CD4-positive, alpha-beta memory T cell (primary cell): ENCODE measurements around the gene ACAN. TPM values are rescaled to one million over a fixed set of nuclear protein-coding genes. Genes with fewer than 3 reads are reported as not detected.
A peak's percentile ranks its signal among the peaks of the same experiment; 100 is the strongest.

Experiments
- CTCF ChIA-PET: fragments of 350-600 bp; sonication (Branson Sonifier 250); formaldehyde crosslinking; loops from one replicate; lab custom pipeline; 2021; ENCODE audit warnings: inconsistent platforms; ENCODE audit not compliant: partially characterized antibody; lab: Charles Lee
- POLR2A ChIA-PET: fragments of 350-600 bp; sonication (Branson Sonifier 250); formaldehyde crosslinking; loops from one replicate; lab custom pipeline; 2021; ENCODE audit not compliant: partially characterized antibody; lab: Charles Lee
- DNase-seq, 5 donors: peaks; one replicate each; pipeline versions ENCODE4 v3.0.0 to v3.0.0-alpha.2; 2020 to 2022; ENCODE audit warnings: mixed read lengths in 1 of 5
- H3K27ac ChIP-seq: one replicate; pipeline ENCODE4 v1.7.0; 2013; ENCODE audit warnings: low read depth, low read length
- H3K27me3 ChIP-seq: 2 replicates; pipeline ENCODE4 v1.7.0; 2013; ENCODE audit warnings: mild to moderate bottlenecking, low read length, moderate library complexity; ENCODE audit not compliant: insufficient read depth
- H3K36me3 ChIP-seq: 2 replicates; pipeline ENCODE4 v1.7.0; 2013; ENCODE audit warnings: mild to moderate bottlenecking, low read length, moderate library complexity; ENCODE audit not compliant: insufficient read depth
- H3K4me1 ChIP-seq: 2 replicates; pipeline ENCODE4 v1.7.0; 2013; ENCODE audit warnings: mild to moderate bottlenecking, low read length, moderate library complexity; ENCODE audit not compliant: insufficient read depth
- H3K4me3 ChIP-seq, 2 donors: one replicate each; pipeline ENCODE4 v1.7.0; 2013; ENCODE audit warnings: low read length in 2 of 2, mild to moderate bottlenecking in 1 of 2
- H3K9me3 ChIP-seq, 2 donors: one replicate each; pipeline ENCODE4 v1.7.0; 2013; ENCODE audit warnings: low read length in 2 of 2, control low read depth in 1 of 2; ENCODE audit not compliant: control insufficient read depth in 1 of 2
- H3K27ac Mint-ChIP-seq, 7 donors: one replicate each; pipeline ENCODE4 v1.8.0; 2020 to 2021; ENCODE audit warnings: mixed read lengths in 7 of 7, mild to moderate bottlenecking in 6 of 7, inconsistent platforms in 3 of 7, moderate library complexity in 3 of 7
- H3K27me3 Mint-ChIP-seq, 2 donors: one replicate each; pipeline ENCODE4 v1.8.0; 2020 to 2021; ENCODE audit warnings: mixed read lengths in 2 of 2
- H3K36me3 Mint-ChIP-seq, 2 donors: one replicate each; pipeline ENCODE4 v1.8.0; 2020 to 2021; ENCODE audit warnings: mixed read lengths in 2 of 2, inconsistent platforms in 1 of 2, mild to moderate bottlenecking in 1 of 2
- H3K4me1 Mint-ChIP-seq, 4 donors: one replicate each; pipeline ENCODE4 v1.8.0; 2020 to 2021; ENCODE audit warnings: mixed read lengths in 4 of 4, mild to moderate bottlenecking in 1 of 4
- H3K4me3 Mint-ChIP-seq, 8 donors: one replicate each; pipeline ENCODE4 v1.8.0; 2020 to 2021; ENCODE audit warnings: mixed read lengths in 8 of 8, mild to moderate bottlenecking in 7 of 8, moderate library complexity in 6 of 8, inconsistent platforms in 3 of 8
- H3K9me3 Mint-ChIP-seq, 8 donors: one replicate each; pipeline ENCODE4 v1.8.0; 2020 to 2021; ENCODE audit warnings: mixed read lengths in 8 of 8, mild to moderate bottlenecking in 5 of 8, inconsistent platforms in 3 of 8, moderate library complexity in 1 of 8
- intact Hi-C: fragments of 100-400 bp; cut with micrococcal nuclease; formaldehyde crosslinking; loops from one replicate; pipeline ENCODE4 v1.15.1; 2023
- polyA plus RNA-seq, 2 donors: library from polyadenylated mRNA; unstranded; fragments of 300-500 nt; fragmentation: Illumina TruSeq; gene quantifications; one replicate each; pipeline ENCODE4 v1.2.3, GENCODE V29; 2021
- total RNA-seq, 2 experiments: library from RNA; stranded (reverse); gene quantifications; one replicate each; pipeline ENCODE4 v1.2.3, GENCODE V29; 2021

The ACAN gene
- total and polyA plus RNA-seq, 4 experiments from 2014 or later, result 0.02 TPM; not detected in 3

DNA sequence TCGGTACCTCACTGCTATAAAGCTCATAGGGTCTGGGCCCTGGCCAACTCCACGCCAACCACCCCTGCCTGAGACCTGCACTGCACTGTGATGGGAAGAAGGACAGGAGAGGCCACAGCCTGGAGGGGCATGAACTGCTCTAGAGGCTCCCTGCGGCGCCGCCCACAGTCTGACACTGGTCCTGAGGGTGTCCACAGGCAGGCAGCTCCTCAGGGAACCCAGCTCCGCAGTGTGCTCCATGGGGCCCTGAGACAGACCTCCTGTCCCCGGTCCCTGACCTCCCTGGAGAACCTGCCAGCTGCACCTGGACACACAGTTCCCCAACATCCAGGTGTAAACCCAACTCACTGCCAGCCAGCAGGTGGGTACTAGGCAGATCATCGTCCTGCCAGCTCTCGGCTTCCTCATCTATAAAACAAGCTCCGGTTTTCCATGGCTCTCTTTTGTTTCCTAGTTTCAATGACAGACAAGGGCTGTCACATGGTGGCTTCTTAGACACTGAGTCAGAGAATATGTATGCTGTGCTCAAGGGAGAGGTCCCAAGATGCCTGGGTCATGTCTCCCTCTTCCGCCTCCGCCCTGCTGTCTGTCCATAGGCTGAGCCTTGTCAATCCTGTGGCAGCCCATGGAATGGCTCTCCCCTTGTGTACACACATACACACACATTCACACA, 97.2 kb downstream of the ACAN start:
- CTCF ChIA-PET, result interaction anchor here (0.8 to 1.6 kb wide), 3 partner anchors 11 to 262 kb away, joined by 3 to 4 read pairs (median 4); partner anchors contain the start of gene ISG20
- POLR2A ChIA-PET, result no interaction called here

DNA sequence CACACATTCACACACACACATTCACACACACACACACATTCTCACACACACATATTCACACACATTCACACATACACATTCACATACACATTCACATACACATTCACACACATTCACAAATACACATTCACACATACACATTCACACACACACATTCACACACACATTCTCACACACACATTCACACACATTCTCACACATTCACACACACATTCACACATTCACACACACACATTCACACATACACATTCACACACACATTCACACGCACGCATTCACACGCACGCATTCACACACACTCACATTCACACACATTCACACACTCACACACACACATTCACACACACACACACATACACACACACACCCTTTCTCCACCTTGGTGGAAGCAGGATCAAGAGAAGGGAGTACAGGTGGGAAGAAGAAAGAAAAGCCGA, 97.8 kb downstream of the ACAN start:
- Histone ChIP-seq H3K27ac (no peak overlapping the region), H3K4me1 (peaks cover 60% of the 10 kb centered on the region), H3K4me3 (no peak overlapping the region), H3K27me3 (no peaks in the 10 kb centered on the region), H3K9me3 (no peaks in the 10 kb centered on the region), H3K36me3 (no peaks in the 10 kb centered on the region)
- ChIA-PET POLR2A (no interaction called here), CTCF (interaction anchor here (0.8 to 1.6 kb wide), 2 partner anchors 262 to 277 kb away, joined by 3 read pairs; partner anchors contain the start of gene ISG20)
- H3K4me1 Mint-ChIP-seq, result peaks cover 41 to 68% (median 54%) of the 10 kb centered on the region in 4 donors
- H3K27me3 Mint-ChIP-seq, result no peaks in the 10 kb centered on the region
- intact Hi-C loops, result loop anchor here (5.0 kb wide), 2 partner anchors 434 to 436 kb away; partner anchors contain the start of genes MRPL46 and MRPS11
- peak overlapping the region in 6 of 7 donors; percentile 11 to 92 (median 66) for H3K27ac Mint-ChIP-seq
- no peaks in the 10 kb centered on the region for H3K9me3 Mint-ChIP-seq
- peak overlapping the region in 3 of 8 donors; percentile 1 to 51 (median 8) for H3K4me3 Mint-ChIP-seq
- H3K36me3 Mint-ChIP-seq, result peaks cover 3 to 10% of the 10 kb centered on the region in 2 donors
- no peak for DNase-seq

More for the DNA sequence above, 97.2 kb downstream of the ACAN start:
- peak overlapping the region in 6 of 7 donors; percentile 11 to 78 (median 56) for H3K27ac Mint-ChIP-seq
- Histone ChIP-seq H3K27me3 (no peaks in the 10 kb centered on the region), H3K9me3 (no peaks in the 10 kb centered on the region), H3K4me3 (no peak overlapping the region), H3K4me1 (peaks cover 60% of the 10 kb centered on the region), H3K36me3 (no peaks in the 10 kb centered on the region), H3K27ac (no peak overlapping the region)
- no peak for DNase-seq
- H3K4me1 Mint-ChIP-seq, result peaks cover 44 to 70% (median 56%) of the 10 kb centered on the region in 4 donors
- H3K27me3 Mint-ChIP-seq, result no peaks in the 10 kb centered on the region
- no peaks in the 10 kb centered on the region for H3K9me3 Mint-ChIP-seq
- H3K36me3 Mint-ChIP-seq, result peaks cover 3 to 10% of the 10 kb centered on the region in 2 donors
- H3K4me3 Mint-ChIP-seq, result peak overlapping the region in 1 of 8 donors; percentile 8
- intact Hi-C loops, result loop anchor here (5.0 kb wide), 2 partner anchors 433 to 437 kb away; partner anchors contain the start of genes MRPL46 and MRPS11

DNA sequence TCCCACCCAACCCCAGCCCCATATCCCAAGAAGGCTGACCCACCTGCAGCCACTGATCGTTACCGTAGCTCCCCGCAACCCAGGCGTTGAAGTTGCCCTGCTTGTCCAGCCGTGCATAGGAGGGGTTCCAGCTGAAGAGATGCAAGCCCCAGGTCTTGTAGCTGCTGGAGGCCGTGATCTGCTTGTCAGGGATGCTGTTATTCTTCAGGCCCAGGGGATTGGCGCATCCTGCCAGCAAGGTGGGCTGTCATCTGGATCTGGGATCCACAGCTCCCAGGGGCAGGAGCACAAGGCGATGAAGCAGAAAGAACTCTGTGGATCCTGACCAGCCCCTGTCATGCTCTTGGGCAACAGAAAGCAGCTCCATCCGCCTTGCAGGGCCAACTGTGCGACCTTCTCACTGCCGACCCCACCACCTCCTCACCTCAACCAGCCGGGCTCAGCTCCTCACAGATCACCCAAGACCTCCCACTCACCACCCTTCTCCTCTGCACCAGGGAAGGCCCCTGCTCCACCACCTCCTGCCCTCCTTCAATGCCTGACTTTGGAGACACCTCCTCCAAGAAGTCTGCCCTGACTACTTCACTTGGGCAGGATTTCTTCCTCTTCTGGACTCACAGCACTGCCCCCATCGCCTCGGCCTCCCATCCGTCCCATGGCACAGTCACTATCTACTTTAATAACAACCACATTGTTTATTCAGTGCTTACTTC, 98.4 kb downstream of the ACAN start:
- no peaks in the 10 kb centered on the region for H3K9me3 Mint-ChIP-seq
- ChIA-PET POLR2A (interaction anchor here (0.6 to 0.9 kb wide), 2 partner anchors 12 to 266 kb away, joined by 3 read pairs; no protein-coding TSS in a partner anchor), CTCF (interaction anchor here (0.8 to 5.9 kb wide), 5 partner anchors 118 to 277 kb away, joined by 3 to 106 read pairs (median 12); partner anchors contain the start of gene ISG20)
- no peaks in the 10 kb centered on the region for H3K27me3 ChIP-seq
- H3K4me3 Mint-ChIP-seq, result no peak overlapping the region
- DNase-seq, result no peak
- H3K9me3 ChIP-seq, result no peaks in the 10 kb centered on the region
- intact Hi-C loops, result loop anchor here (5.0 kb wide), 2 partner anchors 434 to 436 kb away; partner anchors contain the start of genes MRPL46 and MRPS11
- no peak overlapping the region for H3K4me3 ChIP-seq
- H3K36me3 Mint-ChIP-seq, result peaks cover 3 to 10% of the 10 kb centered on the region in 2 donors
- peak overlapping the region; percentile 79 to 98 (median 94) for H3K27ac Mint-ChIP-seq
- H3K27me3 Mint-ChIP-seq, result no peaks in the 10 kb centered on the region
- H3K4me1 Mint-ChIP-seq, result peaks cover 37 to 65% (median 51%) of the 10 kb centered on the region in 4 donors
- peaks cover 53% of the 10 kb centered on the region for H3K4me1 ChIP-seq
- H3K36me3 ChIP-seq, result no peaks in the 10 kb centered on the region
- H3K27ac ChIP-seq, result no peak overlapping the region

DNA sequence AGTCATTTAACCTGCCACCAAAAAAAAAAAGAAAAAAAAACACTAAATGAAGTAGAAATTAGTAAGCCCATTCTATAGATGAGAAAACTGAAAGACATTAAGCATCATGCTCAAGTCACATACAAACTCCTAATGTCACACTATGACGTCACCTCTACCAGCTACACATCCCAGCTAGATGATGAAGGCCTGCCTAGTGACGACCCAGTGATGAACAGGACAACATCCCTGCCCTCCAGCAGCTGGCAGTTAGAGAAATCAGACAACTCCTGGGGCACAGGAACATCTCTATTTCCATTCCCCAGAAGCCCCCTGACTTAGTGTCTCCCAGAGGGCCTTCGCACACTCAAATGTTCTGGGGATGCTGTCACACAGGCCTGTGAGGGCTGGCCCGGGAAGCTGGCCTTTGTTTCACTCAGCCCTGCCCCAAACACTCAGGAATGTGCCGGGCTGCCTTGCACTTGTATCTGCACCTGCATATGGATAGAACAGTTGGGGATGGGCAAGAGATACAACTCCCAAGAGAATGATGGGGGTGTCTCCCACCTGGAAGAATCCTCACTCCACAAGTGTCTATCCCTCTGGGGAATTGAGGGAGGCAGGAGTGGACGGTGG, 99.1 kb downstream of the ACAN start:
- Mint-ChIP-seq H3K36me3 (peaks cover 3 to 10% of the 10 kb centered on the region in 2 donors), H3K4me3 (no peak overlapping the region), H3K27ac (peak overlapping the region; percentile 79 to 98 (median 94)), H3K27me3 (no peaks in the 10 kb centered on the region), H3K9me3 (no peaks in the 10 kb centered on the region), H3K4me1 (peaks cover 32 to 63% (median 46%) of the 10 kb centered on the region in 4 donors)
- H3K36me3 ChIP-seq, result no peaks in the 10 kb centered on the region
- no peaks in the 10 kb centered on the region for H3K27me3 ChIP-seq
- no peak for DNase-seq
- H3K9me3 ChIP-seq, result no peaks in the 10 kb centered on the region
- intact Hi-C loops, result loop anchor here (5.0 kb wide), 2 partner anchors 435 kb away; partner anchors contain the start of genes MRPL46 and MRPS11
- CTCF ChIA-PET, result interaction anchor here (1.6 to 7.1 kb wide), 8 partner anchors 8 to 278 kb away, joined by 3 to 171 read pairs (median 40); partner anchors contain the start of genes HAPLN3, ISG20 and MFGE8
- H3K4me3 ChIP-seq, result no peak overlapping the region
- peaks cover 46% of the 10 kb centered on the region for H3K4me1 ChIP-seq
- peak overlapping the region; percentile 77 for H3K27ac ChIP-seq
- POLR2A ChIA-PET, result interaction anchor here (0.6 to 3.8 kb wide), 5 partner anchors 8 to 278 kb away, joined by 3 to 78 read pairs (median 3); partner anchors contain the start of gene HAPLN3

DNA sequence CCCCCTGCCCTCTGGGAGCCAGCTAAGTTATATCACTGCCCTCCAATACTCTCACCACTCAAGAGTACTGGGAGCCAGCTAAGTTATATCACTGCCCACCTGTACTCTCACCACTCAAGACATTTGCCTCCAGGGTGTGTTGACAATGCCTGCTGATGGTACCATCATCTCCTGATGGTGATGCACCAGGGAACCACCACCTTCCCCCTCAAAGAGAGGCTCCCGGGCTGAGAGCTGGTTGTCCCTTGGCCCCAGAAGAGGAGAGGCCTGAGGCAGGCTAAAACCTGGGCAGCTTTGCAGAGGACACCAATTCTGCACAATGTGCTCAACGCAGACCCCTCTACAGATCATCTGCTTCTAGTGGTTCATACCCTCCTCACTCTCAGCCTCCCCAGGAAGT, 99.6 kb downstream of the ACAN start:
- Mint-ChIP-seq H3K27ac (peak overlapping the region; percentile 83 to 98 (median 96)), H3K9me3 (no peaks in the 10 kb centered on the region), H3K4me3 (peak overlapping the region in 1 of 8 donors; percentile 13), H3K4me1 (peaks cover 27 to 57% (median 43%) of the 10 kb centered on the region in 4 donors), H3K36me3 (peaks cover 3 to 10% of the 10 kb centered on the region in 2 donors), H3K27me3 (no peaks in the 10 kb centered on the region)
- Histone ChIP-seq H3K27me3 (no peaks in the 10 kb centered on the region), H3K27ac (peak overlapping the region; percentile 77), H3K4me1 (peaks cover 41% of the 10 kb centered on the region), H3K36me3 (no peaks in the 10 kb centered on the region), H3K9me3 (no peaks in the 10 kb centered on the region), H3K4me3 (no peak overlapping the region)
- intact Hi-C loops, result loop anchor here (5.0 kb wide), 2 partner anchors 434 to 436 kb away; partner anchors contain the start of genes MRPL46 and MRPS11
- CTCF ChIA-PET, result interaction anchor here (1.3 to 7.1 kb wide), 9 partner anchors 9 to 279 kb away, joined by 4 to 171 read pairs (median 36); partner anchors contain the start of genes ABHD2, HAPLN3 and MFGE8
- DNase-seq, result no peak
- POLR2A ChIA-PET, result interaction anchor here (0.8 to 3.8 kb wide), 4 partner anchors 9 to 278 kb away, joined by 3 to 78 read pairs (median 4); partner anchors contain the start of gene HAPLN3

DNA sequence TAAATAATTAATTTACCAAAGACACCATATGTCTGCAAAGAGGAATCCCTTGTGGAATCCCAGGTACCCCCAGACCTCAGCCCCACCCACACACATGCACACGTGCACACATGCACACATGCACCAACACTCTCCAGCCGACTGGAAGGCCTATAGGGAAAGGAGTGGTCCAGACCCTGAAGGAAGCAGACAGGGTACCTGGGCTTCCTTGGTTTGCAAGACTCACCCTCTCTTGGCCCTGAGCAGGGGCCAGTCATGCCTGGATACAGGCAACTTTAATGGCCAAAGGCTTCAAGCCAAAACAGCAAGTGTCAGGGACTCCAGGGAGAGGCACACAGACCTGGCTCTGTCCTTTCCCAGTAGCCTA, 101.0 kb downstream of the ACAN start:
- Mint-ChIP-seq H3K9me3 (no peaks in the 10 kb centered on the region), H3K27me3 (no peaks in the 10 kb centered on the region)
- POLR2A ChIA-PET, result interaction anchor here (0.7 to 3.8 kb wide), 16 partner anchors 9 to 283 kb away, joined by 3 to 78 read pairs (median 5); partner anchors contain the start of genes ABHD2, AEN, HAPLN3 and ISG20

More for the DNA sequence above, 101.0 kb downstream of the ACAN start:
- H3K27me3 ChIP-seq, result no peaks in the 10 kb centered on the region
- intact Hi-C loops, result loop anchor here (1.0 to 5.0 kb wide), 9 partner anchors 9 to 437 kb away; partner anchors contain the start of genes DET1, MFGE8, MRPL46 and MRPS11
- peaks cover 38% of the 10 kb centered on the region for H3K4me1 ChIP-seq
- CTCF ChIA-PET, result interaction anchor here (0.7 to 7.1 kb wide), 45 partner anchors 10 to 437 kb away, joined by 3 to 171 read pairs (median 6); partner anchors contain the start of genes ABHD2, HAPLN3, ISG20 and MFGE8
- Mint-ChIP-seq H3K4me1 (peaks cover 27 to 59% (median 44%) of the 10 kb centered on the region in 4 donors), H3K4me3 (peak overlapping the region; percentile 25 to 81 (median 58)), H3K36me3 (peaks cover 3 to 10% of the 10 kb centered on the region in 2 donors), H3K27ac (peak overlapping the region; percentile 94 to 98 (median 96))
- no peaks in the 10 kb centered on the region for H3K9me3 ChIP-seq
- peaks cover 3% of the 10 kb centered on the region for H3K36me3 ChIP-seq
- peak overlapping the region; percentile 77 for H3K27ac ChIP-seq
- peak overlapping the region in 1 of 2 donors; percentile 13 for H3K4me3 ChIP-seq
- no peak for DNase-seq
